Fibroblast of lung (primary cell): ENCODE data around the gene SECTM1.

Experiments used
- EZH2 ChIP-seq: IDR thresholded peaks from 2 replicates; pipeline ENCODE4 v1.5.1; 2012; ENCODE audit warnings: low read length, control low read depth, mild to moderate bottlenecking; ENCODE audit errors: missing control alignments
- TF ChIP-seq, protein P1 (sequence below), 2 donors: IDR thresholded peaks in 1 of 2; conservative IDR thresholded peaks in 1 of 2; 1 replicate in 1 of 2; 2 replicates in 1 of 2; pipeline ENCODE4 v1.5.1; 2011 to 2012; ENCODE audit warnings: low read length in 2 of 2, control low read depth in 1 of 2, inconsistent platforms in 1 of 2, low read depth in 1 of 2, mild to moderate bottlenecking in 1 of 2

DNA sequence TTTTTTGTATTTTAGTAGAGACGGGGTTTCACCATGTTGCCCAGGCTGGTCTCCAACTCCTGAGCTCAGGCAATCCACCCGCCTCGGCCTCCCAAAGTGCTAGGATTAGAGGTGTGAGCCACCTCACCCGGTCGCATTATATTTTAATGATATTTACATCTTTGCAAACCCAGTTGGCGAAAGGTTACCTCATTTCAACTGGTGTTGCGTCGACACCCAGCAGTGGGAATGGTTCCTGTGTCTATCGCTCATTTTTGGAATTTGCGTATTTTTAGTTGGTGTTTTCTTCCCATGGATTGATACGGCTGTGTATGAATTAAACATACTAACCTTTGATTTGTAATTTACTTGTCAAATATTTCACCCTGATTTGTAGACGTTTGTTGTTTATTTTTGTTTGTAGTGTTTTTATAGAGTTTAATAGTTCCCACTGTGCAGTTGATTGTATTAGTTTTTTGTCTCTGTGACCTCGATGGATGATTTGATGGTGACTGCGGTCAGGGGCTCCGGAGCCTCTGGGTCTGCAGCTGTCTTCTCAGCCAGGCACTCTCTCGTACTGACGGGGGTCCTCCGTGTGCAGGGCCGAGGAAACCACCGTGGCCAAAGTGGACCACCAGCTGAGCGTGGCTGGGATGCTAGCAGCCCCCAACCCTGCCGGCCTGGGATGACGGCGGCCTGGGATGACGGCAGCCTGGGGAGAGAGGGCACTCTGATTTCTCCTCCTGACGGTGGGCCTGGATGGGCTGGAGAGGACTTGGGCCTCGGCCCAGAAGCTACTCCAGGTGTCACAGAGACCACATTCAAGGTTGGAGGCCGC, 20.2 kb downstream of the SECTM1 start:
- TF ChIP-seq, protein P1, sequence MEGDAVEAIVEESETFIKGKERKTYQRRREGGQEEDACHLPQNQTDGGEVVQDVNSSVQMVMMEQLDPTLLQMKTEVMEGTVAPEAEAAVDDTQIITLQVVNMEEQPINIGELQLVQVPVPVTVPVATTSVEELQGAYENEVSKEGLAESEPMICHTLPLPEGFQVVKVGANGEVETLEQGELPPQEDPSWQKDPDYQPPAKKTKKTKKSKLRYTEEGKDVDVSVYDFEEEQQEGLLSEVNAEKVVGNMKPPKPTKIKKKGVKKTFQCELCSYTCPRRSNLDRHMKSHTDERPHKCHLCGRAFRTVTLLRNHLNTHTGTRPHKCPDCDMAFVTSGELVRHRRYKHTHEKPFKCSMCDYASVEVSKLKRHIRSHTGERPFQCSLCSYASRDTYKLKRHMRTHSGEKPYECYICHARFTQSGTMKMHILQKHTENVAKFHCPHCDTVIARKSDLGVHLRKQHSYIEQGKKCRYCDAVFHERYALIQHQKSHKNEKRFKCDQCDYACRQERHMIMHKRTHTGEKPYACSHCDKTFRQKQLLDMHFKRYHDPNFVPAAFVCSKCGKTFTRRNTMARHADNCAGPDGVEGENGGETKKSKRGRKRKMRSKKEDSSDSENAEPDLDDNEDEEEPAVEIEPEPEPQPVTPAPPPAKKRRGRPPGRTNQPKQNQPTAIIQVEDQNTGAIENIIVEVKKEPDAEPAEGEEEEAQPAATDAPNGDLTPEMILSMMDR (conservative IDR thresholded peaks at IDR 0.05 in 1 of 2, IDR thresholded peaks at IDR 0.05 in 1 of 2; ENCODE audit: low read depth in 1 of 2, low read length in 2 of 2) = no peak
- no peak for TF ChIP-seq EZH2
